ENCODE measurements around the gene PRDM16. TPM values are rescaled to one million over a fixed set of nuclear protein-coding genes. Genes with fewer than 3 reads are reported as not detected.
"Not testable (repeated sequence)": the region's sequence is repeated elsewhere in the genome, so short reads cannot be mapped to it uniquely, and the experiment has no call there.

PRDM16 gene
- total and polyA plus RNA-seq, 8 donors, result 9.6 to 18.0 (median 14.7) TPM

DNA sequence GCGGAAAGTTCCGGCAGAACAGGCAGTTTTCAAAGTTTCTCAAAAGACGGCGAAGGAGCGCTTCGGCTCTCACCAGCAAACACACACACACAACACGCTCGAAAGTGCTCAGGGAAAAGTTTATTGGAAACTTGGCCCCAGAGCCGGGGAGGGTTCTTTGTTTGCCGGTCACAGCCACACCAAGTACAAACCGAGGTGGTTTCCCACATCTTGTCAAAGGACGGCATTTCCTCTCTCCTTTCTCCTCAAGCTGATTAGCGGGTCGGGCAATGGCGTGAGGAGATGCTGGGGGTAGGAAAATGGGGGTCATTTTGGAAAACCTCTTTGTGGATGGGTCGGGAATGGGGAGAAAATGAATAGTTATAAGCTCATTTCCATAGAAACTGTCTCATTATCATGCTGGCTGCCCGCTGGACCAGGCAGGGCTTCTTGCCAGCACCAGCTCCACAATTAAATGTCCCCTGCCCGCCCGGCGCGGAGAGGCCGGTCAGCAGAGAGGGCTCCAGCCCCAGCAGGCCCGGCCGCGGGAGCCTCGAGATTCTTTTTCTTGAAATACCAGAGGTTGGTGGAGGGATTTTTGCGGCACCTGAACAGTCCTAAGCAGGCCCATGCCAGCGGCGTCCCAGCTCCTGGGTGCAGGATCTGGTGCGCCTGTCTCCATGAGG, 92.3 kb downstream of the PRDM16 start:
- TF ChIP-seq, protein P1, sequence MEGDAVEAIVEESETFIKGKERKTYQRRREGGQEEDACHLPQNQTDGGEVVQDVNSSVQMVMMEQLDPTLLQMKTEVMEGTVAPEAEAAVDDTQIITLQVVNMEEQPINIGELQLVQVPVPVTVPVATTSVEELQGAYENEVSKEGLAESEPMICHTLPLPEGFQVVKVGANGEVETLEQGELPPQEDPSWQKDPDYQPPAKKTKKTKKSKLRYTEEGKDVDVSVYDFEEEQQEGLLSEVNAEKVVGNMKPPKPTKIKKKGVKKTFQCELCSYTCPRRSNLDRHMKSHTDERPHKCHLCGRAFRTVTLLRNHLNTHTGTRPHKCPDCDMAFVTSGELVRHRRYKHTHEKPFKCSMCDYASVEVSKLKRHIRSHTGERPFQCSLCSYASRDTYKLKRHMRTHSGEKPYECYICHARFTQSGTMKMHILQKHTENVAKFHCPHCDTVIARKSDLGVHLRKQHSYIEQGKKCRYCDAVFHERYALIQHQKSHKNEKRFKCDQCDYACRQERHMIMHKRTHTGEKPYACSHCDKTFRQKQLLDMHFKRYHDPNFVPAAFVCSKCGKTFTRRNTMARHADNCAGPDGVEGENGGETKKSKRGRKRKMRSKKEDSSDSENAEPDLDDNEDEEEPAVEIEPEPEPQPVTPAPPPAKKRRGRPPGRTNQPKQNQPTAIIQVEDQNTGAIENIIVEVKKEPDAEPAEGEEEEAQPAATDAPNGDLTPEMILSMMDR (IDR thresholded peaks at IDR 0.05), result no peak
- no peaks in the 10 kb centered on the region for H3K9me3 ChIP-seq
- no peak overlapping the region for H3K27ac ChIP-seq
- ATAC-seq (peak; percentile 9), DNase-seq (no peak)
- no peak overlapping the region for H3K4me3 ChIP-seq
- no peaks in the 10 kb centered on the region for H3K4me1 ChIP-seq
- H3K36me3 ChIP-seq, result no peaks in the 10 kb centered on the region
- intact Hi-C loops (cut with DNase I), result no loop called here
- peaks cover 0 to 38% of the 10 kb centered on the region in 2 donors for H3K27me3 ChIP-seq

DNA sequence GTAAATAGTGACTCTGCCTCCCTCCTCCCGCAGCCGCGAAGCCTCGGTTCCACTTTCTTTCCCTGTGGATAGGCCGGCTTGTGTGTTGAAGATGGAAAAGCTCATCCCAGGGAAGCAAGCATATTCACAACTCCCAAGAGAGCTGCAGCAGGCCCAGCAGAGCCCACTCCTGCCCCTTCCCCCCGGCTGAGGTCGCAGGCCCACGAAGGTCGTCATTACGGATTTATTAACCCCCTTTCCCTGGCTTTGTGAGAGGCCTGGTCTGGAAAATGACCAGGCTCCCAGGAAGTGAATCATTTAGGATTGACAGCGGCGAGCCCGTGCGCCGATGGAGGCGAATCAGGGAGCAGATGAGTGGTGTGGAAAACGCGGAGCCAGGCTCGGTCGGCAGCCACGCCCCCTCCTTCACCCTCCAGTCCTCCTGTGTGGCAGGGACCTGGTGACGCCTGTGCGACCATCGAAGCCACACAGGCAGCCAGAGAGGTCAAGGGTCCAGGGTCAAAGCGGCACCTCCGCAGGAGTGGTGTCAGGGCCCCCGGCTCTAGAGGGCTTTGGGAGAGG, 93.4 kb downstream of the PRDM16 start:
- ATAC-seq (no peak), DNase-seq (no peak)
- no peaks in the 10 kb centered on the region for H3K36me3 ChIP-seq
- H3K9me3 ChIP-seq, result no peaks in the 10 kb centered on the region
- intact Hi-C loops (cut with DNase I), result no loop called here
- H3K4me3 ChIP-seq, result no peak overlapping the region
- TF ChIP-seq, protein P1 (IDR thresholded peaks at IDR 0.05), result no peak
- peaks cover 0 to 29% of the 10 kb centered on the region in 2 donors for H3K27me3 ChIP-seq
- H3K4me1 ChIP-seq, result no peaks in the 10 kb centered on the region
- no peak overlapping the region for H3K27ac ChIP-seq

- H3K4me3 ChIP-seq, result no peak overlapping the region
- no peaks in the 10 kb centered on the region for H3K36me3 ChIP-seq
- intact Hi-C loops (cut with DNase I), result no loop called here
- ATAC-seq (peak; percentile 82), DNase-seq (peak in 1 of 4 donors; percentile 46)
- no peak overlapping the region for H3K27ac ChIP-seq
- no peaks in the 10 kb centered on the region for H3K9me3 ChIP-seq
- H3K4me1 ChIP-seq, result no peaks in the 10 kb centered on the region
- TF ChIP-seq, protein P1 (IDR thresholded peaks at IDR 0.05), result no peak
- H3K27me3 ChIP-seq, result peaks cover 0 to 29% of the 10 kb centered on the region in 2 donors
These were observed 94.4 kb downstream of the PRDM16 start for GRCh38 chr1:3163356-3163755.

- intact Hi-C loops (cut with DNase I), result no loop called here
- peaks cover 0 to 29% of the 10 kb centered on the region in 2 donors for H3K27me3 ChIP-seq
- TF ChIP-seq, protein P1 (IDR thresholded peaks at IDR 0.05), result no peak
- peaks cover under 1% of the 10 kb centered on the region in 2 donors for H3K4me1 ChIP-seq
- H3K36me3 ChIP-seq, result no peaks in the 10 kb centered on the region
- DNase-seq (no peak), ATAC-seq (no peak)
- H3K4me3 ChIP-seq, result no peak overlapping the region
- no peak overlapping the region for H3K27ac ChIP-seq
- no peaks in the 10 kb centered on the region for H3K9me3 ChIP-seq
These were observed 95.7 kb downstream of the PRDM16 start for GRCh38 chr1:3164671-3165070.

GRCh38 chr1:3165189-3165588, 96.2 kb downstream of the PRDM16 start:
- H3K9me3 ChIP-seq; H3K36me3 ChIP-seq; H3K27ac ChIP-seq; H3K4me3 ChIP-seq; DNase-seq; intact Hi-C loops (cut with DNase I); ATAC-seq; H3K4me1 ChIP-seq: not testable (repeated sequence)
- H3K27me3 ChIP-seq, result peaks cover 0 to 29% of the 10 kb centered on the region in 2 donors

Measured in left lung (tissue), 10 donors.